ENCODE data around the gene TRIM7.

TRIM7 gene

DNA sequence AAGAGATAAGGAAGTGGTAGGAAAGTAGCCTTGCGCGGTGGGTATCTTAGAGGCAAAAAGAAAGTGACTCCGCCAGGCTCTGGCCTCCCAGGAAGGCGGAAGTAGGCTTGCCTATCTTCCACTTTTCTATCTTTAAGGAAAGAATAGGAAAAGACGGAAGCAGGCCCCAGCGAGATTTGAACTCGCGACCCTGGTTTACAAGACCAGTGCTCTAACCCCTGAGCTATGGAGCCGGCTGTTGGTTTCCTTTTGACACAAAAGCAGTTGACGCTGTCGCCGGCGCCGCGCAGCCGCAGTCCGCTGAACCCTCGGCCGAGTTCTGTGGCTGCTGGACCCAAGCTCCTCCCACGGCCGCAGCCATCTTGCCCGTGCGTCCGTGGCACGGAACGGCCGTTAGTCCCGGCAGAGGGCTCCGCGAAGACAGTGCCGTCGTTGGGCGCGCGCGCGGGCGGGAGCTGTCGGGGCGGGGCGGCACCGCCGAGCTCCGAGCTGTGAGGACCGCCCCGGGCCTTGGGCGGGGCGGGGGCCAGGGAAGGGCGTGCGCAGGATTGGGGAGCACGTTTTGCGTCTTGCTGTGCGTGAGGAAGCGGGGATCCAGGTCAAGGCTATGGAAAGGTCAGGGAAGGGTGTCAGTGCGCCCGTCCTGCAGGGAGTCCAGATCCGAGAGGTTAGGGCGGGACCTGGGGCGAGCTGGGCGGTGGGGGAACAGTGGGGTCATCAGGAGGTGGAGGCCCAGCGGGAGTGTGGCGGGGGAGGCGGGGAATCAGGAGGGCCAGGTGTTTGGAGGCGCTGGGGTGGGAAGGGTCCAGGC lies 13.3 kb downstream of the TRIM7 start:
- no peaks in the 10 kb centered on the region for H3K27me3 ChIP-seq (ENCODE audit: control insufficient read depth, low read length)
- no peaks in the 10 kb centered on the region for H3K36me3 ChIP-seq (ENCODE audit: control insufficient read depth, low read length)
- no peak for TF ChIP-seq EZH2phosphoT487 (IDR thresholded peaks at IDR 0.05; ENCODE audit: borderline replicate concordance, low read length)
- TF ChIP-seq, protein P1, sequence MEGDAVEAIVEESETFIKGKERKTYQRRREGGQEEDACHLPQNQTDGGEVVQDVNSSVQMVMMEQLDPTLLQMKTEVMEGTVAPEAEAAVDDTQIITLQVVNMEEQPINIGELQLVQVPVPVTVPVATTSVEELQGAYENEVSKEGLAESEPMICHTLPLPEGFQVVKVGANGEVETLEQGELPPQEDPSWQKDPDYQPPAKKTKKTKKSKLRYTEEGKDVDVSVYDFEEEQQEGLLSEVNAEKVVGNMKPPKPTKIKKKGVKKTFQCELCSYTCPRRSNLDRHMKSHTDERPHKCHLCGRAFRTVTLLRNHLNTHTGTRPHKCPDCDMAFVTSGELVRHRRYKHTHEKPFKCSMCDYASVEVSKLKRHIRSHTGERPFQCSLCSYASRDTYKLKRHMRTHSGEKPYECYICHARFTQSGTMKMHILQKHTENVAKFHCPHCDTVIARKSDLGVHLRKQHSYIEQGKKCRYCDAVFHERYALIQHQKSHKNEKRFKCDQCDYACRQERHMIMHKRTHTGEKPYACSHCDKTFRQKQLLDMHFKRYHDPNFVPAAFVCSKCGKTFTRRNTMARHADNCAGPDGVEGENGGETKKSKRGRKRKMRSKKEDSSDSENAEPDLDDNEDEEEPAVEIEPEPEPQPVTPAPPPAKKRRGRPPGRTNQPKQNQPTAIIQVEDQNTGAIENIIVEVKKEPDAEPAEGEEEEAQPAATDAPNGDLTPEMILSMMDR (IDR thresholded peaks at IDR 0.05; ENCODE audit: low read depth, low read length, poor library complexity, severe bottlenecking) = no peak
- H3K4me3 ChIP-seq (ENCODE audit: low read length) = peak overlapping the region; percentile 94
- H3K4me2 ChIP-seq (ENCODE audit: low read length) = peak overlapping the region; percentile 98
- peaks cover 9% of the 10 kb centered on the region for H3K79me2 ChIP-seq (ENCODE audit: control insufficient read depth, low read length)
- no peaks in the 10 kb centered on the region for H4K20me1 ChIP-seq (ENCODE audit: control insufficient read depth, insufficient read depth, low read depth, low read length)
- H3F3A ChIP-seq (ENCODE audit: control insufficient read depth, insufficient read depth) = peaks cover 17% of the 10 kb centered on the region
- H3K27ac ChIP-seq (ENCODE audit: low read depth, low read length) = peak overlapping the region; percentile 80
- peaks cover 24% of the 10 kb centered on the region for H3K4me1 ChIP-seq (ENCODE audit: control insufficient read depth, low read length)
- H3K9me2 ChIP-seq (replicated peaks; ENCODE audit: control insufficient read depth, low read length) = no peaks in the 10 kb centered on the region
- H3K9me3 ChIP-seq (ENCODE audit: control insufficient read depth, insufficient read depth, low read length) = no peaks in the 10 kb centered on the region

DNA sequence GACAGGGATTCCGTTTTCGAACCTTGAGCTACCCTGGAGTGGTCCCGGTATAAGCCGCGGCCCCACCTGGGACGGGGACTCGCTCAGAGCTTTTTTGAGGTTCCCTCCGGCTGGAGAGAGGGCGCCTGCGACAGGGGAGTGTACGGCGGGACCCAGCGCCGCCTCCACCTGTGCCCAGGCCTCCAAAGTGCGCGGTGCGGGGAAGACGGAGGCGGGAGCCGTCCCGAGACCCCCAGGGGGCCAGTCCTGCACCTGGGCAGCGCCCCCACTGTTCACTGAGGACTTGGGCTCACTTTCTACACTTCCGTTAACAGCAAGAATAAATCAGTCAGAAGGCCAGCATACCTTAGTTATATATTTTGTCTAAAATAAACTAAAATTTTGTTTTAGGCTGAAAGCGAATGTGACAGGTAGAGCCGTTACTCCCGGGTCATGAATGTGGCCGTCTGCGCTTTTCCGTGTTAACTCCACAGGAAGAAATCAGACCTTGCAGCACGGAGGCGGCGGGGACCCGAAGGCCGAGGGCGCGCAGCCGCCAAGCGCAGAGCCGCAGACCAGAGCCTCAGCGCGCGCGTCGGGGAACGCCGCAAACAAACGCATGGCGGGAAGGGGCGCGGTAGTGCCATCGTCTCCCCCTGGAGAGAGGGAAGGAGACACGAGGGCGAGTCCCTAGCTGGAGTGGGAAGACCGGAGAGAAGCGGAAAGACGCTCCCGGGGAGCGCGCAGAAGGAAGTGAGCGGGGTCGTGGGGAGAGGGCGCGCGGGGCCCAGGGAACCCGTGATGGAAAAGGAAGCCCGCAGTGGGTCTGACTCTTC lies 14.1 kb downstream of the TRIM7 start:
- peaks cover 31% of the 10 kb centered on the region for H3K4me1 ChIP-seq (ENCODE audit: control insufficient read depth, low read length)
- TF ChIP-seq, protein P1 (IDR thresholded peaks at IDR 0.05; ENCODE audit: low read depth, low read length, poor library complexity, severe bottlenecking) = peak; percentile 67
- TF ChIP-seq EZH2phosphoT487 (IDR thresholded peaks at IDR 0.05; ENCODE audit: borderline replicate concordance, low read length) = no peak
- H3K4me3 ChIP-seq (ENCODE audit: low read length) = peak overlapping the region; percentile 94
- H3K27me3 ChIP-seq (ENCODE audit: control insufficient read depth, low read length) = no peaks in the 10 kb centered on the region
- no peaks in the 10 kb centered on the region for H3K9me2 ChIP-seq (replicated peaks; ENCODE audit: control insufficient read depth, low read length)
- H3K27ac ChIP-seq (ENCODE audit: low read depth, low read length) = peak overlapping the region; percentile 80
- peak overlapping the region; percentile 98 for H3K4me2 ChIP-seq (ENCODE audit: low read length)
- H4K20me1 ChIP-seq (ENCODE audit: control insufficient read depth, insufficient read depth, low read depth, low read length) = no peaks in the 10 kb centered on the region
- peaks cover 9% of the 10 kb centered on the region for H3K79me2 ChIP-seq (ENCODE audit: control insufficient read depth, low read length)
- H3K9me3 ChIP-seq (ENCODE audit: control insufficient read depth, insufficient read depth, low read length) = no peaks in the 10 kb centered on the region
- peaks cover 25% of the 10 kb centered on the region for H3F3A ChIP-seq (ENCODE audit: control insufficient read depth, insufficient read depth)
- H3K36me3 ChIP-seq (ENCODE audit: control insufficient read depth, low read length) = no peaks in the 10 kb centered on the region

DNA sequence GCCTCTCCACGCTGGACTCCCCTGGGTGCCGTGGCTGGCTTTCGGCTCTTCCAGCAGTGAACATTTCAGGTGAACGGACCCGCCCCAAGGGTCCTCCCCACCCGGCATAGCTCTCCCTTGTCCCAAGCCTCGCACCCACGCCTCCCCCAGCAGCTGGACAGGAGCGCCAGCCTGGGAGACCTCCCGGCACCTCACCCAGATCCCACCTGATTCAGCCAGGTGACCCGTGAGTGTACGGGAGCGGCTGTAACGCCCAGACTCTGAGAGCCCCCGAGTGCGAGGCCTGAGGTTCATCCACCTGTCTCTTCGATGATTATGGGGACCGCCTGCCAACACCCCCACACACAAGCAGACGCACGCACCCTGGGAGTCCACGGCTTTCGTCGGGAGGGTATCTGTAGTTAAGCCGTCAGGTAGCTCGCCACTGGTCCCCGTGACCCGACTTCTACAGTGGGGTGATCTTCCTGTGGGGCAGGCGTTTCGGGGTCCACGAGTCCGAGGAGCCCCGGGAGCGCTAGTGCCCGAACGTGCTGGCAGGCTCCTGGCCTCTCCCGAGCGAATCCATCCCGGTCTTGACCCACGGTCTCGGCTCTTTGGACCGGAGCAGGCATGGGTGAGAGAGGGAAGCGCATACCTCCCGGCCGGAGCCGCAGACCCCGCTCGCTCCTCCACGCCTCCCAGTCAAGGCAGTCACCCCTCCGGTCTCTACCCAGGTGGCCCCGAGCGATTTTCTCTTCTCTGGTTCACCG lies 14.9 kb downstream of the TRIM7 start:
- no peak for TF ChIP-seq EZH2phosphoT487 (IDR thresholded peaks at IDR 0.05; ENCODE audit: borderline replicate concordance, low read length)
- TF ChIP-seq, protein P1 (IDR thresholded peaks at IDR 0.05; ENCODE audit: low read depth, low read length, poor library complexity, severe bottlenecking) = no peak
- peaks cover 38% of the 10 kb centered on the region for H3K4me1 ChIP-seq (ENCODE audit: control insufficient read depth, low read length)
- no peaks in the 10 kb centered on the region for H3K36me3 ChIP-seq (ENCODE audit: control insufficient read depth, low read length)
- H3K27me3 ChIP-seq (ENCODE audit: control insufficient read depth, low read length) = no peaks in the 10 kb centered on the region
- peaks cover 25% of the 10 kb centered on the region for H3F3A ChIP-seq (ENCODE audit: control insufficient read depth, insufficient read depth)
- no peaks in the 10 kb centered on the region for H4K20me1 ChIP-seq (ENCODE audit: control insufficient read depth, insufficient read depth, low read depth, low read length)
- H3K27ac ChIP-seq (ENCODE audit: low read depth, low read length) = peak overlapping the region; percentile 80
- no peaks in the 10 kb centered on the region for H3K9me2 ChIP-seq (replicated peaks; ENCODE audit: control insufficient read depth, low read length)
- no peaks in the 10 kb centered on the region for H3K9me3 ChIP-seq (ENCODE audit: control insufficient read depth, insufficient read depth, low read length)
- peak overlapping the region; percentile 94 for H3K4me3 ChIP-seq (ENCODE audit: low read length)
- peak overlapping the region; percentile 98 for H3K4me2 ChIP-seq (ENCODE audit: low read length)
- H3K79me2 ChIP-seq (ENCODE audit: control insufficient read depth, low read length) = peaks cover 9% of the 10 kb centered on the region
